22Rv1 (cell line): Measurements from ENCODE around the gene TAPBP.
"Not testable (repeated sequence)": the region's sequence is repeated elsewhere in the genome, so short reads cannot be mapped to it uniquely, and the experiment has no call there.

ENCODE experiments used
- ZFX ChIP-seq: fragments of 450-650 bp; IDR thresholded peaks from 2 replicates; pipeline ENCODE4 v1.6.1; 2017; ENCODE audit warnings: antibody characterized with exemption, borderline replicate concordance
- TF ChIP-seq, protein P1 (sequence below): fragments of 450-650 bp; IDR thresholded peaks from 2 replicates; pipeline ENCODE4 v1.5.1; 2017; ENCODE audit warnings: mild to moderate bottlenecking

DNA sequence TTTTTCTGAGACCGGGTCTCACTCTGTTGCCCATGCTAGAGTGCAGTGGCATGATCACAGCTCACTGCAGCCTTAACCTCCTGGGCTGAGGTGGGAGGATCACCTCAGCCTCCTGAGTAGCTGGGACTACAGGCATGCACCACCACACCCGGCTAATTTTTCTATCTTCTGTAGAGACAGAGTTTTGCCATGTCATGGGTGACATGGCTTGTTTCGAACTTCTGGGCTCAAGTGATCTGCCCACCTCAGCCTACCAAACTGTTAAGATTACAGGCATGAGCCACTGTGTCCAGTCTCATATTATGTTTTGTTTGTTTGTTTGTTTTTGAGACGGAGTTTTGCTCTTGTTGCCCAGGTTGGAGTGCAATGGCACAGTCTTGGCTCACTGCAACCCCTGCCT, 28.7 kb downstream of the TAPBP start:
- TF ChIP-seq, protein P1, sequence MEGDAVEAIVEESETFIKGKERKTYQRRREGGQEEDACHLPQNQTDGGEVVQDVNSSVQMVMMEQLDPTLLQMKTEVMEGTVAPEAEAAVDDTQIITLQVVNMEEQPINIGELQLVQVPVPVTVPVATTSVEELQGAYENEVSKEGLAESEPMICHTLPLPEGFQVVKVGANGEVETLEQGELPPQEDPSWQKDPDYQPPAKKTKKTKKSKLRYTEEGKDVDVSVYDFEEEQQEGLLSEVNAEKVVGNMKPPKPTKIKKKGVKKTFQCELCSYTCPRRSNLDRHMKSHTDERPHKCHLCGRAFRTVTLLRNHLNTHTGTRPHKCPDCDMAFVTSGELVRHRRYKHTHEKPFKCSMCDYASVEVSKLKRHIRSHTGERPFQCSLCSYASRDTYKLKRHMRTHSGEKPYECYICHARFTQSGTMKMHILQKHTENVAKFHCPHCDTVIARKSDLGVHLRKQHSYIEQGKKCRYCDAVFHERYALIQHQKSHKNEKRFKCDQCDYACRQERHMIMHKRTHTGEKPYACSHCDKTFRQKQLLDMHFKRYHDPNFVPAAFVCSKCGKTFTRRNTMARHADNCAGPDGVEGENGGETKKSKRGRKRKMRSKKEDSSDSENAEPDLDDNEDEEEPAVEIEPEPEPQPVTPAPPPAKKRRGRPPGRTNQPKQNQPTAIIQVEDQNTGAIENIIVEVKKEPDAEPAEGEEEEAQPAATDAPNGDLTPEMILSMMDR = not testable (repeated sequence)
- not testable (repeated sequence) for TF ChIP-seq ZFX
